GM06990 (cell line): Measurements from ENCODE around the gene DNAH11.

Experiments used
- DNase-seq: peaks from one replicate; pipeline ENCODE4 v3.0.0-alpha.2; 2011; ENCODE audit not compliant: insufficient read length; ENCODE audit errors: extremely low read depth
- H3K27me3 ChIP-seq: replicated peaks from 2 replicates; pipeline ENCODE4 v1.6.0; 2011; ENCODE audit warnings: low read length; ENCODE audit not compliant: control insufficient read depth, insufficient read depth
- H3K36me3 ChIP-seq: 2 replicates; pipeline ENCODE4 v1.5.1; 2011; ENCODE audit warnings: low read length; ENCODE audit not compliant: control insufficient read depth, insufficient read depth
- H3K4me3 ChIP-seq: replicated peaks from 2 replicates; pipeline ENCODE4 v1.5.1; 2011; ENCODE audit warnings: low read depth, mild to moderate bottlenecking, control low read depth, low read length
- CTCF ChIP-seq: IDR thresholded peaks from 2 replicates; pipeline ENCODE4 v1.5.1; 2011; ENCODE audit warnings: low read length, control low read depth, mild to moderate bottlenecking, inconsistent platforms; ENCODE audit not compliant: insufficient read depth, poor library complexity, severe bottlenecking

DNAH11 gene

GRCh38 chr7:21562385-21562784 is 19.5 kb downstream of the DNAH11 start:
- Histone ChIP-seq H3K36me3 (no peaks in the 10 kb centered on the region), H3K27me3 (no peaks in the 10 kb centered on the region; the same call in 1 of the 2 replicates), H3K4me3 (no peak overlapping the region)
- TF ChIP-seq CTCF, result no peak
- no peak for DNase-seq

GRCh38 chr7:21565614-21566013 is 22.8 kb downstream of the DNAH11 start:
- Histone ChIP-seq H3K4me3 (no peak overlapping the region), H3K36me3 (no peaks in the 10 kb centered on the region), H3K27me3 (no peaks in the 10 kb centered on the region; the same call in 1 of the 2 replicates)
- TF ChIP-seq CTCF, result no peak
- no peak for DNase-seq

GRCh38 chr7:21566094-21566493 is 23.3 kb downstream of the DNAH11 start:
- no peak overlapping the region for H3K4me3 ChIP-seq
- H3K36me3 ChIP-seq, result no peaks in the 10 kb centered on the region
- no peak for DNase-seq
- no peaks in the 10 kb centered on the region; the same call in 1 of the 2 replicates for H3K27me3 ChIP-seq
- TF ChIP-seq CTCF, result no peak

GRCh38 chr7:21568762-21569161 is 25.9 kb downstream of the DNAH11 start:
- TF ChIP-seq CTCF, result peak; percentile 47
- Histone ChIP-seq H3K4me3 (no peak overlapping the region), H3K36me3 (no peaks in the 10 kb centered on the region), H3K27me3 (no peaks in the 10 kb centered on the region; the same call in 1 of the 2 replicates)
- no peak for DNase-seq

GRCh38 chr7:21572331-21573313 is 29.8 kb downstream of the DNAH11 start:
- DNase-seq, result no peak
- Histone ChIP-seq H3K4me3 (no peak overlapping the region), H3K36me3 (no peaks in the 10 kb centered on the region), H3K27me3 (no peaks in the 10 kb centered on the region)
- TF ChIP-seq CTCF, result no peak
